Embryonic facial prominence (tissue), 1 donor: ENCODE results near the gene AFF2.

Source experiments
- DNase-seq: peaks from one replicate; pipeline ENCODE4 v3.0.0-alpha.2; 2016; ENCODE audit errors: extremely low spot score

Gene AFF2

DNA sequence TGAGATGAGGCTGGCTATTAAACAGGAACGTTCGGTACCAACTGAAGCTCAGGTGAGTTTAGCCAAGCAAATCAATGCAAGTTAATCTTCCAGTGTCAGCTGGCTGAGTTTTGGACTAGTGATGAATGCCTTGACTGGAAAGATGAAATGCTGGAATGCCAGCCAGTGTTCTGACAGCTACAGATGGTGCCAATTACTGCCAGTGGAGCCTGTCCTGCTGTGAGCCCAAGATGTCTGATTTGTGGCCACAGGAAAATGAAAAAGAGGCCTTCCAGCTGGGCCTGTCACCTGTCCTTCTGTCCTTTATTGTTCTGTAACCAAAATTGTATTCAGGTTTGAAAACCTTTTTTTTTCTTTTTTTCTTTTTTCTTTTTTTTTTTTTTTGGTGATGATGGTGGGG, 223.1 kb downstream of the AFF2 start:
- DNase-seq, result no peak

DNA sequence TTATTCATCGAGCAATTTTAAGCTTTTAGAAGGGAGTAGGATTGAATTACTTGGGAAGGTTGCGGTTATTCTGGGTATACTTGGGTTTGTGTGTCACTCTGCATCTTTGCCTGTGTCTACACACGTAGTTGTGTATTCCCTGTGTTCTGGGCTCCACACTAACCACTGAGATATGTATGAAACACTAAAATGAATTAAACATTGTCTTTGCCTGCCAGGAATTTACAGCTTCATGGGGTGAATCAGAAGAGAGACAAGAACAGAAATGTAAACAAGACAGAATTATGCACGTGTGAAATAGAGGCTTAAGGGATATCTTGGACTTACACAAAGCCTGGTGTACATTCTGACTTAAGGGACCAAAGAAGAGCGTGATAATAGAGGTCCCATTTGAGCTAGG, 228.5 kb downstream of the AFF2 start:
- no peak for DNase-seq

DNA sequence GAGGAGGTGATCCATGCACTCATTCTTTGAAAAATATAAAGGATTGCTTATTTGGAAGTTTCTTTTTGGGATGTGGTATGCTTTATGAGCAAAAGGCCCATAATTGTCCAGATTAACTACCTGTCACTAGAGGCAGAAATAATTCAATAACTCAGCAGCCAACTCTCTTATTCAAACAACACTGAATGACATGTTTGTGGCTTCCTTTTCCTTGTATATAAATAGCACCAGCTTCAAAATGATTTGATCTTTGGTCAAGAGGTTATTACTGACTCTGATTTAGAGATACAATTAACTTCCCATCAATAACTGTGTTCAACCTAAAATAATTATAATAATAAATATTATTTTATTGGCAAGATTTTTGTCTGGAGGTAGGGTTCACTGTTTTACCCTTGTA, 232.3 kb downstream of the AFF2 start:
- DNase-seq, result no peak

DNA sequence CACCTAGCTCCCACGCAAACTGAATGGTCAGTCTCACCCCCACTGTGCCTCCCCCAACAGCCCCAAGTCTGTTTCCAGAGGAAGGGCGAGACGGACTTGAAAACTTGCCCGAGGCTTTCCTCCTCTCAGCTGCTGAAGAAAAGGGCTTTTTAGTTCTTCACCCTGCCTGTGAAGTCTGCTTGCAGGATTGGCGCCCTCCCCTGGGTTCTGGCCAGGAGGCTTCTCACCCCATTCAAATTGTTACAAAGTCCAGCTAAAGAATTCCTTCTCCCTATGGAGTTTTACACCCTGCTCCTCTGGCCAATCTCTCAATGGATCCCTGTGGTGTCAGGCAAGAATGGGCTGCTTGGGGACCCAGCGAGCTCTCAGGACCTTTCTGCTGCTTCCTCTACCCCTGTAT, 241.0 kb downstream of the AFF2 start:
- DNase-seq, result no peak

DNA sequence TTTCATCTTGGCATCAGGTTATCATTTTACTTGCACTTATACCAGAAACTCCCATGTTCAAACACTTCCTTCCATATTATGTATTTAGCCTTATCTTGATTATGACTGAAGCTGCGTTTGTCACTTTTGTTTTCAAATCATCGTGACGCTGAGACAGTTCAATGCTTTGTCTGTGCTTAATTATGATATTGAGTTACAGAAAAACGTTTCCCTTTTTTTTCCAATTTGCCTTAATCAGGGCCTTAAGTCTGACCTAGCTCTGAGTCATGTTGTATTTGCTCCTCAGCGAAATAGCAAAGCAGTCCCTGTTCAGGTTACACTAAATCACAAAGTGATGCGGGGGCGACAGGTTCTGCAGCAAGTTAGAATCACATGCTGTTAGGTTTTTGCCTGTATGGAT, 254.7 kb downstream of the AFF2 start:
- no peak for DNase-seq

DNA sequence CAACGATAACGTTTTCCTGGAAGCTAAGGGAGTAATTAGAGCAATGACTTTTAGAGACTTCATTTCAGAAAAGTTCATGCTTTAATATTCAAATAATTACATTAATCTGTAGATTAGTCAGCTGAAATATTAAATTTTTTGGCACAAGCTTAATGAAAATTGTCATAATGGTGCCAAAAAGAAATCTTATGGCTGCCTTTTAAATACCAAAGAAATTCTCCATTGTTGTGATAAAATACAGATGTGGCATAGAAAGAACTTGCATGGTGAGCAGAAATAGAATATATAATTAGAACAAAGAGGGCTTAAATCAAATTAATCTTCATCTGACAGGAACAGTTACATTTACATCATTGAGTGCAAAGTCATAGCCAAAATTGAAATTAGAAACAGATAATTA, 263.5 kb downstream of the AFF2 start:
- no peak for DNase-seq

DNA sequence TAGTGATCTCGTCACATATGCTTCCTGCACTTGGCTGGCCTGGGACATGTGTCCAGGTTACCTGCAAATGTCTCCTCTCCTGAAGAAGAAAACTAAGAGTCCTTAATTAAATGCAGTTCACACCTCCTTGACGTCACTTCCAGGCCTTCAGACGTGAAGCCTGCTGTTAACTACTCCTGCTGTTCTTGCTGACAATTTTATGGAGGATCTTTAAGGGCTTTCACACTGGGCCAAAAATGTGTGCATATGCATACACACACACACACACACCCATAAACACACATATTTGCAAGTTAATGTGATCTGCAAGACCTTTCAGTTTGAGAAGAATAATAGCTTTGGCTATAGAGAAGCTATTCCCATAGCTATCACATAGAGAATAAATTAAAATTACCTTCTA, 267.9 kb downstream of the AFF2 start:
- no peak for DNase-seq

DNA sequence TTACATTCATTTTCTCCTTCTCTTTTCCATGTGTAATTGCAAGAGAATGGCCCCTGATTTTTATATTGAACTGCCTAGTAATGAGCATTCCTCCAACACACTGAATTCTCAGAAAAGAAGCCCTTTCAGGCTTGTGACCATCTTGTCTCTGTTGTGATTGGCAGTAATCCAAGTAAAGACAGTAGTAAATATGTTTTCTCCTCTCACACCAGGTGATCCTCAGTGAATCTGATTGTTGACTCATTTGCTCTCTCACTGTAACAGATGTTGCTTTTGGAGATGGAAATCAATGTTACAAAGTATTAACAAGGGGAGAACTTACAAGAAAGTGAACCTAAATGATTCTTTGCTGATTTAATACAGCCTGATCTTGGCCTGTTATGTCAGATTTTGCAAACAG, 271.0 kb downstream of the AFF2 start:
- no peak for DNase-seq

DNA sequence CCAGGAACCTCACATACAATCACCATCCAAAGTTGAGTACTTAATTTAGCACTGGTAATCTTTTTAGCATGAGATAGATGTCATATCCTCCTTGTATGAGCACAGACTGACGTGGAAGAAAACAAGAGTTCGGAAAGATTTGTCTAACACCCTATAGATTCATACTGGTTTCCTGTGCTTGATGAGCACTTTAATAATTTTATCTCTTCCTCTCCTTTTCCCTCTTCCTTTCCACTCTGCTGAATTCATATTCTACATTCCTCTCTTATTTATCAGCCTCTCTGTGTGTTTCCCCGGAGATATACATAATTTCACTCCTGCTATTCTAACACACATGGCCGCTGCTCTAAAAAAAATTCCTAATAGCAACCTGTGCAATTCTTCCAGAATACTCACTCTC, 273.9 kb downstream of the AFF2 start:
- no peak for DNase-seq

DNA sequence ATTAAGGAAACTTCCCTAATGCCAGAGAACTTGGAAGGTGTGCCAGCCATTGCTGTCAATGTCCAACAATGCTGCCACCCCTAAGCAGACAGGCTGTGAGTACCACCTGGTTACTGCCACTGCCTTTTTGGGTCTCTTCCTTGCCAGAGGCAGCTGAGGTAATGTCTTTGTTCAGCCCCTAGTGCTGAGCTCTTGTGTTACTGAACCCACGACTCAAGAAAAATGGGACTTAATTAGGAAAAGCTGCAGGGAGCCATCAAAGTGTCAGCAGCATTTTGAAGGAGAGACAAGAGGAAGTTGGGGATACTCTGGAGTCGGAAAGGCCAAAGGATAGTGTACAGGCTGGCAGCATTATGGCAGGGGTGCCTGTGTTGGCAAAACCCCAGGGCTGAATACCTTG, 283.7 kb downstream of the AFF2 start:
- no peak for DNase-seq

DNA sequence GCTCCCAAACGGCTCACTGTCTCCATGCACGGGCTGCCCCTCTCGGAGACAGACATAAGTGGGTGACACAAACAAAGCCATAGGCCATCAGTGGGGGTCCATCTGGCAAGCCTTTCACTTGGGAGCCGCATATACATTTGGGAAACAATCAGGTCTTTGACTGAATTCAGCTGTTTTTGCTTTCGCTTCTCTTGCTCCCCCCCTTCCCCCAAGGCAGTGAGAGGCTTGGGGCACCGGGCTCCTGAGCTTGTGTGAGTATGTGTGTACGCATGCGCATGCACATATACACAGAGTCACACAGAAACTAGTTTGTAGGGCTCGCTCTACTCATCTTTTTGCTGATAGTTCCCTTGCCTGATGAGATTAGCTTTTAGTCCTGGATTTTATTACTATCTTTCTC, 284.4 kb downstream of the AFF2 start:
- DNase-seq, result no peak

DNA sequence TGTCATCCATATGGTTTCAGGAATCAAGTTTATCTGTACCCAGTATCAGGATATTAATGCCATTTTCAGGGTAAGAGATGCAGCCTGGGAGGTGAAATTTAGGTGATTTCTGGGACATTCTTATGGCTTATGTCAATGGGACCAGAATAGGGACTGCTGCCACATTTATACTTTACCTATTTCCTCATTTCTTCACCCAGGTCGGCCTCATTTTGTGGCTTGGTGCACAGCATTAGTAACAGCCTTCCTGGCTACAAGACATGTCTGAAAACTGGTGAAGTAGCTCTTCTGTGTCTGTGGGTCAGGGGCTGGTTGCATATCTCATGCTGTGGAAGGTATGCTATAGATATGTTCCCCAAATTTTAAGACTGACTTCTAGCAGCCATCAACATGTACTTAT, 284.8 kb downstream of the AFF2 start:
- DNase-seq, result no peak

DNA sequence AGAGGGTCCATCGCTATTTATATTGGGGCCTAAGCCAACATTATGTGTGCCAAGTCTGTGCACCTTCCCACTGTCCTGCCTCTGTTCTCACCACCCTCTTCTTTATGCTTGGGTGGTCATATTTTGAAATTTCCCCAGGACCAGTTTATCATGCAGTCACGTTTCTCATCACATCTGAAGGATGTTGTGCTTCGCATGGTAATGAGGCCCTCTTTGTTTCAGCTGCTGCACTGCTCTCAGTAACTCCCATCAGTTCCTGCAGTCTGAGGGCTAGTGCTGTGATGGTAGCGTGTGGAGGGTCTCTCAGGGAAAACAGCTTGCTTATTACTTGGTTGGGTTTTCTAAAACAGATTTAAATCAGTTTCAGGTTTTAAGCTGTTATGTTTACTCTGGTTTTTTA, 288.0 kb downstream of the AFF2 start:
- no peak for DNase-seq

DNA sequence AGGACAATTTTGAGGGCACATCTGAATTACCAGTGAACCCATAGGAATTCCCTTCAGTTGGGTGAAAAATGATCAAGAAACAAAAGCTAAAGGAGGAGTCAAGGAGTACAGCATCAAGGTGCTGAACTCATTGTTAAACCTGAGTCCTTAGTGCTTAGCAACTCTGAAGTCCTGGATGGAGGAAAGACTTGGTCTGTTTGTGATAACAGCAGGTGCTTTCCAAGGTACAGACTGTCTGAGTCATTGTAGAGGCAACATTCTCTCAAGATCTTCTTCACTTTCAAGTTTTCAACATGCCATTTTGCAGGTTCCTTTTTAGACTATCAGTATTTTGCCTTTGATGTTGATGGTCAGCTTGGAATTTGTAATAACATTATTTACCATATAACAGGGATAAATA, 293.9 kb downstream of the AFF2 start:
- DNase-seq, result no peak

DNA sequence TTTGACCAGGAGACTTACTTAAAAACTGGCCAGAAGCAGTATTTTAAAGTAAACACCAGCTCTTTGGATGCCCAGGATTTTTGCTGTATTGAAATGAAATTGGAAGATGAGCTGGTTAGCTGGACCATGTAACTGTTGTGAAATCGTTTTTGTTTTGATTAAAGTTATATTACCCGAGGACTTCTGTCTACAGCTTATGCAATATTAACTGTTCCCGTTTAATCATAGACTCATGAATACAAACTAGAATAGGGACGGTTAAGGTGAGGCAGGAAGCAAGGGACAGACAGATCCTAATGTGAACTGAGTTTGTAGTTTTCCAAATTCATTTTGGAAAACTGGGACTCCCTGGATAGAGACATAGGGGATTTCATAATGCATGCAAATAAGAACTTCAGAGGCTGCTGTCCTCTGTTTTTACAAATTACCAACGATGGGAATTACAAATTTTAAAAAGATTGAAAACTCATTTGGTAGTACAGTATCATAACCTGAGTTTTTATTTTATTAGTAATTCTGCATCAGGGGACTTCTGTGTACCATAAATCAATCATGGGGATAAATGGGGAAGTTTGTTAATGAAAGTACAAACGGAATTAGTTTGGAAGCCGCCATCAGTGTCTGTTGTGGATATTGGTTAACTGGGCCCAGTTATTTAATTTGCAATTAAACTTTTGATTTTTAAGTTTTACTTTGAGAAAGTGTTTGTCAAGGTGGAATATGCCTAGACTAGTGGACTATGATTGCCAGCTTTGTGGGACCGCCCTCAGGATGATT, 304.4 kb downstream of the AFF2 start:
- DNase-seq, result no peak

DNA sequence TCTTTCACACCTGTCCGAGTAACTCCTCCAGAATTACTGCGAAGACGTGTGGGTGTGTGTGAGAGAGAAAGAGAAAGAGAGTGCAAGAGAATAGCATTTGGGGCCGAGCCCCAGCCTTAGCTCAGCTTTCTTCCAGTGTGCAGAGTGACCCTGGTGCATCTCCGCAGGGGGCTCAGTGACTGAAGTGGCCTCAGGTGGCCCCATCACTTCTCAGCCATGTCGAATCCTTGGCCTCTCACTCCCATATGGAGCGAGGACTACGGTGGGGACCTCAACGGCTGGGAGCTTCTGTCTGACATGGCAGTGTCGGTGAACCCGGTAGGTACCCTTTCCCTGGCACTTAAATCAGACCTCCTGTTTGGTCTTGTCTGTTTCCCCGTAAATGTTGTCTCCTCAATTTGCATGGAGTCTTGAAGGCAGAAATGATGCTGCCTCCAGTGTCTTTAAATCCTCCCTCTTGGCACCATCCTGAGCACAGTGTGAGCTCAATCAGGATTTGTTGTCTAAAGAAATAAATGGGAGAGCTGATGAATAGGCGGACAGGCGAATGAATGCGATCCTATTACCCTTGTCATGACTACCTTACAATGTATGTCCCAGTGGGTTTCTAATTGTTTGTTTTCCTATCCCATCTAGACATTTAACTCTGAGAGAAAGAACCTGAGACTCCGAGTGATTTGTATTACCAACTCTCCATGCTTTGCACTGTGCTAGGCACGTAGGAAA, 305.9 kb downstream of the AFF2 start:
- DNase-seq, result no peak

DNA sequence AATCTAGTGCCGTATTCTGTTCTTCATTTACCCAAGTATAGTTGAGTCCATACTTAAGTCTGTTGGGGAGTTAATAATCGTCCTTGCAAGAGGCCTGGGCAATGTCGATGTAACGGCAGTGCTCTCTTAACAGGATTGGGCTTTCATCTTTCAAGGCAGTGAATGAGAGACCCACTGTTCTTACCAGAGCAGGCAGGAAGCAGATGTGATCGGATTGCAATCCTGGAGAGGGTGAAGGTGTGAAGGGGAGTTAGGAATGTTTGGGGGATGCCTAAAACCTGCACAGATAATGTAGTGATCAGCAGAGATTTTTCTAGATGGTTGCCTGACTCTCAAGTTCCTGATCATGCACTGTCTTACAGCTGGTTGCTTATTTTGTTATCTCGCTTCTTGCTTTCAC, 308.4 kb downstream of the AFF2 start:
- DNase-seq, result no peak

DNA sequence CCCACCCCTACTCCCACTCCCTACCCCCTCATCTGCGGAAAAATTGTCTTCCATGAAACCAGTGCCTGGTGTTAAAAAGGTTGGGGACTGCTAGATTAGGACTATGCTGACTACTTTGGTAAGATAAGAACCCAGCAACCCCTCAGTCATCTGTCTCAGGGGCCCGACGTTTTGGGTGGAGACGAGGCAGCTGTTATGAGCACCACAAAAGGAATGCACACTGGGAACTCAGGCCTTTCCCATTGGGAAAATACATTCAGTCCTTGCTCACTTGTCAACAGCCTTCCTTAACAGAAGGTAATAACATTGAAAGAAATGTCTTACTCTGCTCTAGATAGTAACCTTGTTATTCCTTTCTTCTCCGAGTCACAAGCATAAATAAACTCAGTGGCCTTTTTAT, 310.8 kb downstream of the AFF2 start:
- DNase-seq, result no peak

DNA sequence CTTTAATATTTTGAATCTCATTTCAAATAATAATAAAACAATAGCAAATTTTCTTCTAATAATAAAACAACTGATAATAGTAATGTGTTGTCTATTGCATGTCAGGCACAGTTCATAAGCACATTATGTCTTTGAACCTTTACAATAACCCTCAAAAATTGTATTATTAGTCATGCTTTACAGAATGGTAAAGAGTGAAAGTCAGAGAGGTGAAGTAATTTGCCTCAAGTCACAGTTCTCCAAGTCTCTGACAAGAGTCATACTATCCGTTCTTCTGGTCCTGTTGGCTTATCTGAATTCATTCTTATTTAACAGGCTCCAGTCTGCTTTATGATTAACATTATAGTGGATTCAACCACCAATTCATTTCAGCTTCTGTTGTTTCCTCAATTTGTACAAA, 313.0 kb downstream of the AFF2 start:
- no peak for DNase-seq

DNA sequence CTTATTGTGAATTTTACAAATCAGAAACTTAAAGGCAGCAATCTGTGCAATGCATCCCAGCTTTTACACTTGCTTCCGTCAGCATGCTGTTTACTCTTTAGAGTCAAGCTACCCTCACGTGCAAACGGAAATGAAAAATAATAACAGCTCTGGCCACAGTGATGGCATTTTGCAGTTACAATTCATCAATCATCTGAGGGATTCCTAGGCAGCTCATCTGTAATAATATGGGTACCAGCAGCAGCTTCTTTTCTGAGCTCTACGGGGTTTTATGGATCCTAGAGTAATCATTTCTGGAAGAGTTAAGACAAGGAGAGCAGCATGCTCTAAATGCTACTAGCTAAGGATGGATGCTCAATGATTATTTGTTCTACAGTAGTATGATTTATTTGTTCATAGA, 313.6 kb downstream of the AFF2 start:
- no peak for DNase-seq

DNA sequence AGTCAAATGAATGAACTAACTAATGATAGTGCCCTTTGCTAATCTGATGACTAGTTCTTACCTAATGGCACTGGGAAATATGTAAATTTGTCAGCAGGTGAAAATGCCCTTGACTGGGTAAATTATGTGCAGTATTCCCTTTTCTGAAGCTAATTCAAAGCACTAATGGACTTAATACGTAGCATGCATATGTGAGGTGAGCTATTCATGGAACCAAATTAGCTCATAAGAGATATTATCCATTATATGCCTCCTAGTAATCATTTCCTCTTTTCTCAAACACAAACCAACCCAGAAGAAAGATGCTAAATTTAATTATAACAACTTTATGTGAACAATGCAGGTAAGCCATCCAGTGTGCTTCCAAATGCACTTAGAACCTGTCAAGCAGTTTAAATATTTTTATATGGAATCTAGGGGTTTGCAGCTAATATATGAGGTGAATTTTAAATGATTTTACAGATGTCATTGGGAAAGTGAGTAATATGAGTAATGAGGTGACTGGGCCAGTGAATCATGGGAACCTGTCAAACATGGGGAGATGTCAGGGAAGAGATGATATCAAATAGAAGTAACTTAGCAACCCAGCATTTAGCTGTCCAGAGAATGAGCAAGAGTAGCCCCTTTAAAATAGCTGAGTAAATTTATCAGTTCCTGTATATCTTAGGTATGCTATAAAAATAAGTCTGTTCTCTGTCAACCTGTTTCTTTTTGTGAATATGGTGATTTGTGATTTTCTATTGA, 315.0 kb downstream of the AFF2 start:
- no peak for DNase-seq

DNA sequence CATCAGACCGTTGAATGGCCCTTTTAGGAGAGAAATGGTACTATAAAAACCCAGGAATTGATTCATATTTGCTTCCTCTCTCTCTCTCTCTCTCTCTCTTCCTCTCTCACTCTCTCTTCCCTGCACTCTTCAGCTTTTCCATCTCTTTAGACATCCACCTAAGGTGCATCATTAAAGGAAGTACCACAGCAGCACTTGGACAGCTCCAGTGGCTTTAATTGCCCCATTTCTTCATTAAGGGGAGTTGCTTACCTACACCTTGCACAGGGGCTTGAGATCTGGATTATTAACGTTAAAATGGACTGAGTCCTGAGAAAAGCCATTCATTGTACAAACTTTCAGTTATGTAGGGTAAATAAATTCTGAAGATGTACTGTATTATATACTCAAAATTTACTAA, 323.6 kb downstream of the AFF2 start:
- DNase-seq, result no peak

DNA sequence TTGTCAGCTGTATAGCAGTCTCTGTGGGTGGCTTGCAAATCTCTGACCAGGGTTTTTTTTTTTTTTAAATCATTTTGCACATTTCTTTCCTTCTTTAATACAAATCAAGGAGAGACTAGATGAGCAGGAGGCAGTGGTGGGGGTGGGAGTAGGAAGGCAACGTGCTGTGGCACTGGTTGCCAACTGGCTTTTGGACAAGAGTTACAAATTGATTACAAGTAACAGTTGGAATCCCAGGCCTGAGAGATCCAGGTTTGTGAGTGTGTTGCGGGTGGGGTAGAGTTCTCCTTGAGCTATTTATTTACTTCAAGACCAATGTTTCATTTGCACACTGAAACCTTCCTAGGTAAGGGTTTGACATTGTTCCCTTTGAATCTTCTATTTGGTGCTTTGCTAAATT, 325.3 kb downstream of the AFF2 start:
- no peak for DNase-seq
